Activated CD4-positive, alpha-beta T cell treated with anti-CD3 and anti-CD28 coated beads for 4 hours (primary cell): ENCODE results near the gene NLRP13.

ENCODE experiments used
- DNase-seq, 2 donors: peaks; one replicate each; pipeline ENCODE4 v3.0.0-alpha.2; 2020

The NLRP13 gene

DNA sequence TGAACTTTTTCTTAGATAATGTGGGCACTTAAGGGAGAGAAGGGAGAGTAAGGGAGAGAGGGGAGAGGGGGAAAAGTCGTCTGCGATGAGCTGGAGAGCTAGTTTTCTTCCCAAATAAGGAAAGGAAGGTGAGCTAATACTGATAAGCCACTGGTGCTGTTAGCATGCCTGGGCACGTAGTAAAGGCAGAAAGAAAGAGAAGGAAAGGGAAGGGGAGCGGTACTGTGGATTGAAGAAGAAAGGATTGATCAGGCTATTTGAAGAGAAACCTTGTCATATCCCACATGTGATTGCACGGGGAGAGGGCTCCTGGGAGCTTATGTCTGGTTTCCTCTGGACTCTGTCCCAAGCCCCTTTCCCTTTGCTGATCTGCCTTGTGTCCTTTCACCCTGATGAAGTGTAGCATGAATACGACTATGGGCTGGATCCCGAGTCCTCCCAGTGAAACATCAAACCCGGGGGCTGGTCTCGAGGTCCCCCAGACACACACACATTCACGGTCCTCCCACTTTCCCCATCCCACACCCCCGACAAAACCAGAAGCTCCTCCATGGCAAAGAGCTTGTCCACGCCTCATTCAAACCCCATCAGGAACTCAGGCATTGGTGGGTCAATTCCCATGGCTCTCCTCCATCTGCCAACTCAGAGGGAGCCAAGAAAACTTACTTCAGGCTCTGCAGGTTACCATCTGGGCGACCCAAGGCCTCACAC is 30.6 kb downstream of the NLRP13 start:
- no peak for DNase-seq

DNA sequence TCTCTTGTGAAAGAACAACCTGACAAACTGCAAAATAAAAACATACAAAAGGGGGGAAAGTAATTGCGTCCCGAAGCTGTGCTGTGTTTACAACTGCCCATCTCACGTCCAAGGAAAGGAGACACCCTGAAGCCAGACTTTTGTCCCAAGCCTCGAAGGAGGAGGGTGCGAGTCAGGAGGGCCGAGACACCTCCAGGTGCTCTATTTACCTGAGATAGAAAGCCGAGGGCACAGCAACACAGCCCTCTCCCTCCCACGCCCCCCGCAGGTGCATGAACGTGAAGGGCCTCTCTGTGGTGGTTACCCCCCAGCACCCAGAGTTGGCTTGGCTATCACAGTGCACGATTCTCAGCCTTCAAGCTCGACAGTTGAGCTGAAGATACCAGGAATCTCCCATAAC is 33.2 kb downstream of the NLRP13 start:
- DNase-seq: no peak

DNA sequence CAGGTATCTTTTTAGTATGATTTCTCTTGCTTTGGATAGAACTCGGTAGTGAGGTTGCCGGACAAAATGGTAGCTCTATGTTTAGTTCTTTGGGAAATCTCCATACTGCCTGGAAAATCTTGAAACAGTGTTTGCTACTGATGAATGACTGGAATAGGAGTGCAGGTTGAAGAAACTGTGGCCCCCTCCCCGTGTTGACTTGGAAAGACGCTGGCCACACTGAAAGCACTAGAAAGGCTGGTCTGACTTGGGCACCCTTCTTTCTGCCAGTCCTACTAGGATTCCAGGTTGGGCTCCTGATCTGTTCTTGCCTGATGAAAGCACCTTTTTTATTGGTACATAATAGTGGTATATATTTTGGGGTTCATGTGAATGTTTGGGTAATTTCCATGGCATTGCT is 49.5 kb downstream of the NLRP13 start:
- no peak for DNase-seq

DNA sequence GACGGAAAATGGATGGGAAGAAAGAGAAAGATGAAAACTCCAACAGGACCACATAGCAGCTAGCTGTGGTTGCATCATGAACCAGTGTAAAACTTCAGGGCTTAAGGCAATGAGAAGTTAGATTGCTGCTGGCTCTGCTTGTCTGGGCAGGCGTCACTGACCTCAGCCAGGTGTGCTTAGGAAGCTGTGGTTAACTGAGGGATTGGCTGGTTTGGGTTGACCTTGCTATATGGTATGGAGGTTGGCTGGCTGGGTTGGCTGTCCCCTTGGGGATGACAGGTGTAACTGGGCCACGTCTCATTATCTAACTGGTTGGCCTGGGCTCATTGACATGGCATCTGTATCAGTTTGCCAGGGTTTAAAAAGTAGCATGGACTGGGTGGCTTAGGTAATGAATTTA is 54.9 kb downstream of the NLRP13 start:
- DNase-seq: no peak

DNA sequence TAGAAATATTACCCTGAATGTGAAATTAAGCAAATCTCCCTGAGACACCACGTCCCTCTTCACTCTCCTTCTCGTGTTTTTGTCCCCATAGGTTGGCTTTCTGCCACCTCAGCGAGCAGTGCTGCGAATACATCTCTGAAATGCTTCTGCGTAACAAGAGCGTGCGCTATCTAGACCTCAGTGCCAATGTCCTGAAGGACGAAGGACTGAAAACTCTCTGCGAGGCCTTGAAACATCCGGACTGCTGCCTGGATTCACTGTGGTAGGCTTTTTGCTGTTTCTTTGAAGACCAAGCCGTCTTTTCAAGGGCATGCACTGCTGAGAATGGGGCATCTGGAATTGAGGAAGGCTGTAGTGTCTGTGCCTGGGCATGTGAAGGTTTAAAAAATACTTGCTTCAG is 61.4 kb downstream of the NLRP13 start:
- no peak for DNase-seq

DNA sequence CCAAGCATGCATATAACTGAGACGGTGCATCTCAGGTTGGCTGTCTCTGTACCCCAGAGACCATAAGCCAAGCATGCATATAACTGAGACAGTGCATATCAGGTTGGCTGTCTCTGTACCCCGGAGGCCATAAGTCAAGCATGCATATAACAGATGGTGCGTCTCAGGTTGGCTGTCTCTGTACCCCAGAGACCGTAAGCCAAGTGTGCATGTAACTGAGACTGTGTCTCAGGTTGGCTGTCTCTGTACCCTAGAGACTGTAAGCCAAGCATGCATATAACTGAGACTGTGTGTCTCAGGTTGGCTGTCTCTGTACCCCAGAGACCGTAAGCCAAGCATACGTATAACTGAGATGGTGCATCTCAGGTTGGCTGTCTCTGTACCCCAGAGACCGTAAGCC is 65.0 kb downstream of the NLRP13 start:
- no peak for DNase-seq

DNA sequence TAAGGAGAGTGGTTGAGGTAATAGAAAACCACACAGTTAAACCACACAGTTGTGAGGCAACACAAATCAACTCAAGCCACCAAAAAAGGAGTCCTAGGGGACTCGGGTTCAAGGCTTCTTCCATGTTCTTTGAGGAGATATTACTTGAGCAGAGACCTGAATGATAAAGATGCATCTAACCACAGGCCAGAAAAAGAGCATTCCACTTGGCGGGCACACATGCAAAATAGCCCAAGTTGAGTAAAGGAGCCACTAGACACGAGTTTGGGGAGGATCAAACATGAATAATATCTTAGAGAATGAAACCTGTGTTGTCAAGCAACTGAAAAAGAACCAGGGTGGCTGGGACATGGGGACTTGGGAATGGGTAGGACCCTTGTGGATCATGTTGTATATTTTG is 65.6 kb downstream of the NLRP13 start:
- no peak for DNase-seq

DNA sequence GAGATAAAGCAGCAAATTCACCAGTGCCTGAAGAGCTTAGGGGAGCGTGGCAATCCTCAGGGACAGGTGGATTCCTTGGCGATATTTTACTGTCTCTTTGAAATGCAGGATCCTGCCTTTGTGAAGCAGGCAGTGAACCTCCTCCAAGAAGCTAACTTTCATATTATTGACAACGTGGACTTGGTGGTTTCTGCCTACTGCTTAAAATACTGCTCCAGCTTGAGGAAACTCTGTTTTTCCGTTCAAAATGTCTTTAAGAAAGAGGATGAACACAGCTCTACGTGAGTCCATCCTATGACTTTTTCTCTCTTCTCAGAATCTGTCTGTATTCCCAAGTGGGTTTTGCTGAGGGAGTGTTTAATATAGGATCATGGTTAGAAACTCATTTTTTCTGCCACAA is 73.2 kb downstream of the NLRP13 start:
- no peak for DNase-seq

DNA sequence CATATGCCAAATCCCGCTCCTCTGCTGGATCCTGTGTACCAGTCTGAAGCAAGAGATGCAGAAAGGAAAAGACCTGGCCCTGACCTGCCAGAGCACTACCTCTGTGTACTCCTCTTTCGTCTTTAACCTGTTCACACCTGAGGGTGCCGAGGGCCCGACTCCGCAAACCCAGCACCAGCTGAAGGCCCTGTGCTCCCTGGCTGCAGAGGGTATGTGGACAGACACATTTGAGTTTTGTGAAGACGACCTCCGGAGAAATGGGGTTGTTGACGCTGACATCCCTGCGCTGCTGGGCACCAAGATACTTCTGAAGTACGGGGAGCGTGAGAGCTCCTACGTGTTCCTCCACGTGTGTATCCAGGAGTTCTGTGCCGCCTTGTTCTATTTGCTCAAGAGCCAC is 73.7 kb downstream of the NLRP13 start:
- DNase-seq: no peak

DNA sequence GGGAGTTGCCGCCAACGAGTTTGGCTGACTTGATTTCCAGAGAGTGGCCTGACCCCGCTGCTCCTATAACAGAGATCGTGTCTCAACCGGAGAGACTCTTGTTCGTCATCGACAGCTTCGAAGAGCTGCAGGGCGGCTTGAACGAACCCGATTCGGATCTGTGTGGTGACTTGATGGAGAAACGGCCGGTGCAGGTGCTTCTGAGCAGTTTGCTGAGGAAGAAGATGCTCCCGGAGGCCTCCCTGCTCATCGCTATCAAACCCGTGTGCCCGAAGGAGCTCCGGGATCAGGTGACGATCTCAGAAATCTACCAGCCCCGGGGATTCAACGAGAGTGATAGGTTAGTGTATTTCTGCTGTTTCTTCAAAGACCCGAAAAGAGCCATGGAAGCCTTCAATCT is 74.2 kb downstream of the NLRP13 start:
- no peak for DNase-seq

DNA sequence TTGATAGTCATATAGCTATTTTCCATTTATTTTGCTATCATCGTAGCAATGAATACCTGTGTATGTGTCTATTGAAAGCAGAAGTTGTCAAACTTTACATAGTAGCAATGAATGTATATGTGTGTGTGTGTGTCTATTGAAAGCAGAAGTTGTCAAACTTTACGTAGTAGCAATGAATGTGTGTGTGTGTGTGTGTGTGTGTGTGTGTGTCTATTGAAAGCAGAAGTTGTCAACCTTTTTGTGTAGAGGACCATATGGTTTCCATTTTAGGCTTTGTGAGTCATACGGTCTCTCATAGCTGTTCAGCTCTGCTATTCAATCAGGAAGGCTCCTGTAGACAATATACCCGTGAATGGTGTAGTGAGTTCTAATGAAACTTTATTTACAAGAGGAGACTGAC is 75.0 kb downstream of the NLRP13 start:
- no peak for DNase-seq

DNA sequence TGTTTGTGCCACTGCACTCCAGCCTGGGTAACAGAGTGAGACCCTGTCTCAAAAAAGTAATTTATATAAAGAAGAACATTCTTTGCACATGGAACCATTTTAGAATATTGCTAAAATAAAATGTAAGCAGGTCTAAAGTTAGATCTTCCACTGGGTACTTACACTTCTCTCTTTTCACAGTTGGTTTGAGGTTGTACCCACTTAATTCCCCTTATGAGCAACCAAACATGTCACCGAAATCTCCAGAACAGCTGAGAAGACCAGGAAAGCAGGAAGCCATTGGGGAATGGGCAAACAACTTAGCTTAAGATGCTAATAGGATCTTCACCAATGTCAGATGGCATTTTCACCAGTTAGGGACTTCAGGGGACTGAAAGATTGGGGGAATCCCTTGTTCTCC is 77.0 kb downstream of the NLRP13 start:
- no peak for DNase-seq
